ENCODE data around the gene NKG7.

NKG7 gene

GRCh38 chr19:51372021-51372648, 319 bp downstream of the NKG7 start (continued):
- no peak for TF ChIP-seq POU6F1 (CRISPR knock-in tag; IDR thresholded peaks at IDR 0.05; ENCODE audit: borderline replicate concordance, low read depth)

- TF ChIP-seq OSR1 (CRISPR knock-in tag; IDR thresholded peaks at IDR 0.05): no peak
- ATAC-seq: no peak
Measured at GRCh38 chr19:51371186-51371690, 1.2 kb downstream of the NKG7 start.

GRCh38 chr19:51370230-51370629, 2.2 kb downstream of the NKG7 start:
- TF ChIP-seq CREB5 (CRISPR knock-in tag; IDR thresholded peaks at IDR 0.05; ENCODE audit: low read depth) (no peak), TSHZ2 (CRISPR knock-in tag; IDR thresholded peaks at IDR 0.05) (no peak), OSR1 (CRISPR knock-in tag; IDR thresholded peaks at IDR 0.05) (no peak), CSRNP3 (CRISPR knock-in tag; IDR thresholded peaks at IDR 0.05) (no peak), GLIS3 (CRISPR knock-in tag; IDR thresholded peaks at IDR 0.05) (no peak), POU6F1 (CRISPR knock-in tag; IDR thresholded peaks at IDR 0.05; ENCODE audit: borderline replicate concordance, low read depth) (no peak), ZFP30 (CRISPR knock-in tag; IDR thresholded peaks at IDR 0.05) (no peak), RARB (CRISPR knock-in tag; IDR thresholded peaks at IDR 0.05) (no peak), ZFP3 (CRISPR knock-in tag; IDR thresholded peaks at IDR 0.05) (no peak), ZNF70 (CRISPR knock-in tag; IDR thresholded peaks at IDR 0.05) (no peak), ZNF565 (CRISPR knock-in tag; conservative IDR thresholded peaks at IDR 0.05; ENCODE audit: low read depth) (no peak), TCF4 (CRISPR knock-in tag; IDR thresholded peaks at IDR 0.05; ENCODE audit: borderline replicate concordance) (no peak), SNAI2 (CRISPR knock-in tag; IDR thresholded peaks at IDR 0.05) (no peak), CSDC2 (CRISPR knock-in tag; IDR thresholded peaks at IDR 0.05) (no peak), TOX (CRISPR knock-in tag; IDR thresholded peaks at IDR 0.05; ENCODE audit: borderline replicate concordance) (no peak), BACH2 (CRISPR knock-in tag; IDR thresholded peaks at IDR 0.05; ENCODE audit: borderline replicate concordance) (no peak), ARNTL (CRISPR knock-in tag; IDR thresholded peaks at IDR 0.05; ENCODE audit: borderline replicate concordance, low read depth) (no peak), ISL1 (CRISPR knock-in tag; IDR thresholded peaks at IDR 0.05) (no peak)
- no peak for ATAC-seq
